ENCODE data around the gene TSGA10. TPM values are rescaled to one million over a fixed set of nuclear protein-coding genes. Genes with fewer than 3 reads are reported as not detected.

The TSGA10 gene
- total RNA-seq, 1 donor from 2014 or later = 20.4 TPM

- intact Hi-C loops (cut with micrococcal nuclease) = loop anchor here (10.0 kb wide), 1 partner anchor 1412 kb away; the partner anchor contains the start of gene PDCL3
Measured at GRCh38 chr2:99152199-99152895, 2.4 kb downstream of the TSGA10 start.

GRCh38 chr2:99150706-99151105 is 4.0 kb downstream of the TSGA10 start:
- no peak overlapping the region for H3K4me3 Mint-ChIP-seq
- H3K9me3 Mint-ChIP-seq = no peaks in the 10 kb centered on the region
- peaks cover 20% of the 10 kb centered on the region for H3K4me1 Mint-ChIP-seq
- no peak overlapping the region for H3K27ac Mint-ChIP-seq
- peaks cover 9% of the 10 kb centered on the region for H3K36me3 Mint-ChIP-seq (ENCODE audit: low read depth)
- intact Hi-C loops (cut with micrococcal nuclease) = loop anchor here (10.0 kb wide), 1 partner anchor 1414 kb away; the partner anchor contains the start of gene PDCL3
- no peak for DNase-seq
- ATAC-seq (ENCODE audit: low read depth) = no peak
- H3K27me3 Mint-ChIP-seq = no peaks in the 10 kb centered on the region
- ChIA-PET POLR2A (interaction anchor here (9.2 kb wide), 1 partner anchor 9 kb away, joined by 143 read pairs; the partner anchor contains the start of gene C2orf15), CTCF (no interaction called here)
- no peak for TF ChIP-seq CTCF (IDR thresholded peaks at IDR 0.05)

More at GRCh38 chr2:99152199-99152895, 2.4 kb downstream of the TSGA10 start:
- no peak overlapping the region for H3K4me3 Mint-ChIP-seq
- CTCF ChIA-PET = interaction anchor here (1.0 kb wide), 1 partner anchor 86 kb away, joined by 3 read pairs; no protein-coding TSS in a partner anchor
- POLR2A ChIA-PET = interaction anchor here (9.2 kb wide), 1 partner anchor 10 kb away, joined by 143 read pairs; the partner anchor contains the start of gene C2orf15
- no peaks in the 10 kb centered on the region for H3K9me3 Mint-ChIP-seq
- H3K27me3 Mint-ChIP-seq = no peaks in the 10 kb centered on the region
- no peak for ATAC-seq (ENCODE audit: low read depth)
- TF ChIP-seq CTCF (IDR thresholded peaks at IDR 0.05) = no peak
- H3K36me3 Mint-ChIP-seq (ENCODE audit: low read depth) = peaks cover 17% of the 10 kb centered on the region
- no peak for DNase-seq
- peaks cover 37% of the 10 kb centered on the region for H3K4me1 Mint-ChIP-seq
- no peak overlapping the region for H3K27ac Mint-ChIP-seq

- peak within 1 kb of the TSS; percentile 96 for H3K27ac Mint-ChIP-seq
- H3K9me3 Mint-ChIP-seq = no peaks in the 10 kb centered on the region
- H3K27me3 Mint-ChIP-seq = no peaks in the 10 kb centered on the region
- peaks cover 7% of the 10 kb centered on the region for H3K36me3 Mint-ChIP-seq (ENCODE audit: low read depth)
- TF ChIP-seq CTCF (IDR thresholded peaks at IDR 0.05) = no peak
- peak within 1 kb of the TSS; percentile 97 for H3K4me3 Mint-ChIP-seq
- ChIA-PET CTCF (interaction anchor here (0.6 to 1.9 kb wide), 7 partner anchors 13 to 492 kb away, joined by 3 to 5 read pairs (median 3); partner anchors contain the start of genes EIF5B, LIPT1 and TSGA10), POLR2A (interaction anchor here (0.6 to 4.9 kb wide), 14 partner anchors 14 to 1495 kb away, joined by 3 to 143 read pairs (median 4); partner anchors contain the start of genes EIF5B, LIPT1, MGAT4A and MITD1)
- ATAC-seq (ENCODE audit: low read depth) = peak; percentile 88
- peaks cover 26% of the 10 kb centered on the region for H3K4me1 Mint-ChIP-seq
- intact Hi-C loops (cut with micrococcal nuclease) = loop anchor here (1.0 to 5.0 kb wide), 6 partner anchors 13 to 1479 kb away; partner anchors contain the start of genes ACTR1B, LIPT1, MITD1 and MRPL30
- peak; percentile 96 for DNase-seq
Measured at GRCh38 chr2:99141110-99142108, 13.3 kb downstream of the TSGA10 start, which contains the start of gene C2orf15. Gene C2orf15, plus strand, starts transcription at chr2:99141707. Its CDS starts 8,852 bp downstream, at chr2:99150559.

GRCh38 chr2:99140860-99141109 is 14.0 kb downstream of the TSGA10 start:
- ChIA-PET CTCF (interaction anchor here (0.6 to 1.9 kb wide), 7 partner anchors 14 to 491 kb away, joined by 3 to 5 read pairs (median 3); partner anchors contain the start of genes EIF5B, LIPT1 and TSGA10), POLR2A (interaction anchor here (0.7 to 4.9 kb wide), 10 partner anchors 14 to 1254 kb away, joined by 3 to 143 read pairs (median 4); partner anchors contain the start of genes EIF5B, LIPT1, MGAT4A and MITD1)
- Mint-ChIP-seq H3K9me3 (no peaks in the 10 kb centered on the region), H3K27ac (peak overlapping the region; percentile 96), H3K36me3 (ENCODE audit: low read depth) (peaks cover 9% of the 10 kb centered on the region), H3K4me1 (peaks cover 26% of the 10 kb centered on the region), H3K4me3 (peak overlapping the region; percentile 97), H3K27me3 (no peaks in the 10 kb centered on the region)
- DNase-seq = no peak
- ATAC-seq (ENCODE audit: low read depth) = peak; percentile 19
- intact Hi-C loops (cut with micrococcal nuclease) = loop anchor here (1.0 to 5.0 kb wide), 6 partner anchors 14 to 1478 kb away; partner anchors contain the start of genes ACTR1B, LIPT1, MITD1 and MRPL30
- no peak for TF ChIP-seq CTCF (IDR thresholded peaks at IDR 0.05)

Data from activated B cell treated with CpG ODN at 0.5 μM for 24 hours (primary cell).